Karpas-422 (cell line): ENCODE data around the gene GBF1. TPM values are rescaled to one million over a fixed set of nuclear protein-coding genes. Genes with fewer than 3 reads are reported as not detected.

Experiments used
- DNase-seq: peaks from one replicate; pipeline ENCODE4 v3.0.0-alpha.2; 2015
- H2AFZ ChIP-seq: fragments of 200-600 bp; sonication (generic); 2 replicates; pipeline ENCODE4 v1.6.1; 2014; ENCODE audit warnings: antibody characterized with exemption, low read length, mixed read lengths
- H3K27ac ChIP-seq: fragments of 200-600 bp; sonication (generic); 2 replicates; pipeline ENCODE4 v1.5.1; 2014; ENCODE audit warnings: mild to moderate bottlenecking, low read length, moderate library complexity
- H3K27me3 ChIP-seq: fragments of 200-600 bp; sonication (generic); 2 replicates; pipeline ENCODE4 v1.6.1; 2014; ENCODE audit warnings: low read length, mixed read lengths
- H3K36me3 ChIP-seq: fragments of 200-600 bp; sonication (generic); 2 replicates; pipeline ENCODE4 v1.6.1; 2014; ENCODE audit warnings: low read length, mixed read lengths; ENCODE audit not compliant: insufficient read depth
- H3K4me1 ChIP-seq: fragments of 200-600 bp; sonication (generic); 2 replicates; pipeline ENCODE4 v1.6.1; 2014; ENCODE audit warnings: mild to moderate bottlenecking, low read length, mixed read lengths
- H3K4me2 ChIP-seq: fragments of 200-600 bp; sonication (generic); 2 replicates; pipeline ENCODE4 v1.6.1; 2014; ENCODE audit warnings: low read length, low read depth, mild to moderate bottlenecking; ENCODE audit not compliant: poor library complexity, severe bottlenecking
- H3K4me3 ChIP-seq: fragments of 200-600 bp; sonication (generic); 2 replicates; pipeline ENCODE4 v1.5.1; 2014; ENCODE audit warnings: mild to moderate bottlenecking, antibody characterized with exemption, low read length, mixed read lengths
- H3K79me2 ChIP-seq: fragments of 200-600 bp; sonication (generic); 2 replicates; pipeline ENCODE4 v1.6.1; 2014; ENCODE audit warnings: mild to moderate bottlenecking, low read length, mixed read lengths
- H3K9ac ChIP-seq: fragments of 200-600 bp; sonication (generic); 2 replicates; pipeline ENCODE4 v1.6.0; 2014; ENCODE audit warnings: low read length
- H3K9me2 ChIP-seq: fragments of 200-600 bp; sonication (generic), shearing (Covaris generic); replicated peaks from 2 replicates; pipeline ENCODE4 v1.6.0; 2014; ENCODE audit warnings: mild to moderate bottlenecking, low read length, moderate library complexity; ENCODE audit not compliant: insufficient read depth
- H3K9me3 ChIP-seq: fragments of 300-700, 200-600 bp; sonication (generic); 2 replicates; pipeline ENCODE4 v1.6.1; 2014; ENCODE audit warnings: low read length, mixed read lengths
- H4K20me1 ChIP-seq: fragments of 200-600 bp; sonication (generic); 2 replicates; pipeline ENCODE4 v1.6.1; 2014; ENCODE audit warnings: mild to moderate bottlenecking, antibody characterized with exemption, low read length, low read depth; ENCODE audit not compliant: insufficient read depth
- total RNA-seq: library from RNA; depleted of rRNA; stranded (reverse); fragments of >200 nt; shearing (Covaris generic); gene quantifications from 2 replicates; pipeline ENCODE4 v1.2.3, GENCODE V29; 2014; ENCODE audit warnings: low replicate concordance

Gene GBF1
- total RNA-seq, 1 experiment from 2014 or later = 7.6 TPM

DNA sequence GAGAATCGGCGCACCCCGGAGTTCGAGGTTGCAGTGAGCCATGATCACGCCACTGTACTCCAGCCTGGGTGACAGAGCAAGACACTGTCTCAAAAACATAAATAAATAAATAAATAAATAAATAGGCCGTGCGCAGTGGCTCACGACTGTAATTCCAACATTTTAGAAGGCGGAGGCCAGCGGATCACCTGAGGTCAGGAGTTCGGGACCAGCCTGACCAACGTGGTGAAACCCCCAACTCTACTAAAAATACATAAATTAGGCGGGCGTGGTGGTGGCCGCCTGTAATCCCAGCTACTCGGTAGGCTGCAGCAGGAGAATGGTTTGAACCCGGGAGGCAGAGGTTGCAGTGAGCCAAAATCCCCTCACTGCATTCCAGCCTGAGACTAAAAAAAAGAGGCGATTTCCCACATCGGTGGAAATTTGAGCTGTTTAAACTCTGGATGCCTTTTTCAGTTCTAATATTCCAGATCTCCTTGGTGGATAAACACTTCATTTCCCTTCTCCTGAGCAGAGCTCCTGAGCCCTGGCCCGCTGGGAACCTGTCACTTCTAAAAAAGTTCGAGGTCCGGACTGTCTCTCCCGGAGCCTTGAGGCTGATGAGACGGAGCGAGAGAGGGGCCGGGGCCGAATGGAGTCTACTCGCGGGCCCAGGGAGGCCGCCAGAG, 148.2 kb downstream of the GBF1 start:
- Histone ChIP-seq H3K27ac (no peak overlapping the region), H3K4me3 (peak overlapping the region; percentile 70), H4K20me1 (no peaks in the 10 kb centered on the region), H3K9me3 (no peaks in the 10 kb centered on the region), H3K79me2 (no peaks in the 10 kb centered on the region), H3K4me1 (peaks cover 23% of the 10 kb centered on the region), H3K36me3 (no peaks in the 10 kb centered on the region), H3K4me2 (peak overlapping the region; percentile 75), H3K9ac (peak overlapping the region; percentile 68), H3K9me2 (no peaks in the 10 kb centered on the region), H2AFZ (peak overlapping the region; percentile 93), H3K27me3 (no peaks in the 10 kb centered on the region)
- no peak for DNase-seq

DNA sequence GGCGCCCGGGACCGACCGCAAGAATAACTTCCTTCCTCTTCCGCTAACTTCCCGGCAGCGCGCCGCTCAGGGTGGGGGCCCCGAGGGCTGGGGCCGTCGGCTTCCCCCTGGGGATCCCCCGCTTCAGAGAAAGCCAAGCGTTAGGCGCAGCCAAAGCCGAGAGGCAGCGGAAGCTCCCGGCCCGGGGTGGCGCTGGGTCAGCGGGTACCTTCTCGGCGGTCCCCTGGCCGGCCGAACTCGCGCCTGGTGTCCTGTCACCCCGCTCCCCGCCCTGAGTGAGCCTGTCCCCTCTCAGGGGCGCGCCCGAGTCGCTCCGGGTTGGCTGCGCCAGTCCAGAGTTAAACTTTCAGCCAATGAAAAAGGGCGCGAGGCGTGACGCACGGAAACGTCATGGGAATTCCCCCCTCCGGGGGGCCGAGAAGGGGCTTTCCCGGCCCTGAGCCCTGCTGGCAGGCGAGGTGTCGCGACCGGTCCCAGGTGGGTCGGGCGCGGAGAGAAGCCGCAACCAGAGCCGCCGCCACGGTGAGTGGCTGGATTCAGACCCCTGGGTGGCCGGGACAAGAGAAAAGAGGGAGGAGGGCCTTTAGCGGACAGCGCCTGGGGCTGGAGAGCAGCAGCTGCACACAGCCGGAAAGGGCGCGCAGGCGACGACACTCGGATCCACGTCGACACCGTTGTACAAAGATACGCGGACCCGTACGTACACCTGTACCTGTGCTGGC, 148.9 kb downstream of the GBF1 start:
- DNase-seq = peak; percentile 92
- H3K4me3 ChIP-seq = peak overlapping the region; percentile 70
- no peaks in the 10 kb centered on the region for H4K20me1 ChIP-seq
- no peaks in the 10 kb centered on the region for H3K9me3 ChIP-seq
- H3K27me3 ChIP-seq = no peaks in the 10 kb centered on the region
- no peaks in the 10 kb centered on the region for H3K9me2 ChIP-seq
- no peaks in the 10 kb centered on the region for H3K36me3 ChIP-seq
- peak overlapping the region; percentile 68 for H3K9ac ChIP-seq
- H3K4me2 ChIP-seq = peak overlapping the region; percentile 75
- peak overlapping the region; percentile 71; the same call in 1 of the 2 replicates for H2AFZ ChIP-seq
- H3K79me2 ChIP-seq = no peaks in the 10 kb centered on the region
- peaks cover 23% of the 10 kb centered on the region for H3K4me1 ChIP-seq
- H3K27ac ChIP-seq = no peak overlapping the region

DNA sequence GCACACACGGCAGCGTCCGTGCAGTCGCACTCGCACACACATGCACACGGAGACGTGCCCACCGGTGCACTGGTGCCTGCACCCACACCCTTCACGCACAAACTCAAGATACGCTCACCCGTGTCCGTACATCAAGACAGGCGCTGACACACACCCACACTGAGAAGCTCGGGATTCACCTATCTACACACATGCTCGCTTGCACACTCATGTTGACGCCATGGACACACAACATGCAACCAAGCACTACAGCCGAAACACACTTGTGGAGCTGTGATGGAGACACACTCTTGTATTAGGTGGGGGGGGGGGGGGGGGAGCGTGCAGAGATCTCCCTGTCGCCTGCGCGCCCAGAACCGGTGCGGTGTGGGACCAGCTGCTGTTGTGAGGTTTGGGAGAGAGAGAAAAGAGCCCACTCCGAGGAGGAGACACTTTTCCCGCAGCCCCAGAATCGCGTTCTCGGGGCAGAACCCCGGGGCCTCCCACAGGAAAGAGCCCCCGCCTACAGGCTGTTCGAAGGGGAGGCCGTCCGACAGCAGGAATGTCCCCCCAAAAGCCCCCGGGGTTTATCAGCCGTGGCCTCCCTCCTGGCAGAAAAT, 149.6 kb downstream of the GBF1 start:
- H3K27me3 ChIP-seq = no peaks in the 10 kb centered on the region
- H3K4me1 ChIP-seq = peaks cover 27% of the 10 kb centered on the region
- peak overlapping the region; percentile 70 for H3K4me3 ChIP-seq
- H3K9me3 ChIP-seq = no peaks in the 10 kb centered on the region
- H3K79me2 ChIP-seq = no peaks in the 10 kb centered on the region
- H3K27ac ChIP-seq = no peak overlapping the region
- peak overlapping the region; percentile 75 for H3K4me2 ChIP-seq
- no peak for DNase-seq
- no peaks in the 10 kb centered on the region for H3K36me3 ChIP-seq
- H4K20me1 ChIP-seq = no peaks in the 10 kb centered on the region
- H2AFZ ChIP-seq = peak overlapping the region; percentile 71
- peak overlapping the region; percentile 68 for H3K9ac ChIP-seq
- no peaks in the 10 kb centered on the region for H3K9me2 ChIP-seq

DNA sequence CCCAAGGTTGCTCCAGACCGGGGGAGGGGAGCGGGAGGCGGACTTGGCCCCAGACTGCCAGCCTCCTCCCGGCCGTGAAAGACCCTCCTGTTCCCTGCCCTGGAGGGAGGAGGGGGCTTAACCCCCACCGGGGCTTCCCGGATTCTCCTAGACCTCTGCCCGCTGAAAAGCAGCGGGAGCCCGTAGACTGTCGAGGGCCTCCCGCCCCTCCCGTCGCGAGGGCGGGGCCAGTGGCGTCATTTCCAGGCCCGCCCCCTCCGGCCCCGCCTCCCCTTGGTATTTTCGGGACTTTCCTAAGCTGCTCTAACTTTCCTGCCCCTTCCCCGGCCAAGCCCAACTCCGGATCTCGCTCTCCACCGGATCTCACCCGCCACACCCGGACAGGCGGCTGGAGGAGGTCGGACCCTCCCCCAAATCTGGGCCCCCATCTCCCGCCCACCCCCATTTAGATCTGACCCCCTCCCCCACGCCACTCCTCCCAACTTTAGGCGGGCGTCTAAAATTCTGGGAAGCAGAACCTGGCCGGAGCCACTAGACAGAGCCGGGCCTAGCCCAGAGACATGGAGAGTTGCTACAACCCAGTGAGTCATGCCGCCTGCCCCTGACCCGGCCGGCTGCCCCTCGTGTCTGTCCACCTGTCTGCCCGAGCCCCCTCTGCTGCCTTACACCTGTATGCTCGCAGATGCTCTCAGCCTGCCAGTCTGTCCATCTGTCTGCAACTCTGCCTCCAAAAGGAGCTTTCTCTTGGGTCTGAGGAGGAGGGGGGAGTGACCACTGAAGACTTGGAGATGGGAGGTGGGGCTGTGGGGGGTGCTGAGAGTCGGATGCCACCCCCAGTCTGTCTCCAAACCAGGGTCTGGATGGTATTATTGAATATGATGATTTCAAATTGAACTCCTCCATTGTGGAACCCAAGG, 150.3 kb downstream of the GBF1 start, which contains the start of gene NFKB2:
NFKB2 (plus strand) TSS at position 306 of the 917 bp plus-strand sequence; CDS start at position 561, 255 bp downstream.
- no peaks in the 10 kb centered on the region for H3K79me2 ChIP-seq
- peak within 1 kb of the TSS; percentile 68 for H3K9ac ChIP-seq
- DNase-seq = peak; percentile 83
- no peaks in the 10 kb centered on the region for H3K9me3 ChIP-seq
- H2AFZ ChIP-seq = peak within 1 kb of the TSS; percentile 71
- H3K4me2 ChIP-seq = peak within 1 kb of the TSS; percentile 75
- H3K9me2 ChIP-seq = no peaks in the 10 kb centered on the region
- H3K4me3 ChIP-seq = peak within 1 kb of the TSS; percentile 70
- no peaks in the 10 kb centered on the region for H4K20me1 ChIP-seq
- H3K4me1 ChIP-seq = peaks cover 27% of the 10 kb centered on the region
- H3K27ac ChIP-seq = no peak within 1 kb of the TSS
- no peaks in the 10 kb centered on the region for H3K36me3 ChIP-seq
- no peaks in the 10 kb centered on the region for H3K27me3 ChIP-seq

DNA sequence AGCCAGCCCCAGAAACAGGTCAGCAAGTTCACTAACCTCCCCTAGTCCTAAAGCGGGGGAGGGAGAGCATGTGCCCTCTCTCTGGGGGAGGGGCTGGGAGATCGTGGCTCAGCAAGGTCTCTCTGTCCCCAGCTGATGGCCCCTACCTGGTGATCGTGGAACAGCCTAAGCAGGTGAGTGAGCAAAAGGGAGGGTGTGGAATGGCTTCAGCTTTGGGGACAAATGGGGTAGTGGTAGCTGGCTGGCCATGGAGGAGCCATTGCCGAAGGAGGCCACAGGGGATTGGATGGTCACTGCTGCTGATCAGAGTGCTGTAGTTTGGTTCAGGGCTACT, 151.0 kb downstream of the GBF1 start:
- Histone ChIP-seq H3K27me3 (no peaks in the 10 kb centered on the region), H4K20me1 (no peaks in the 10 kb centered on the region), H3K9ac (peak overlapping the region; percentile 68), H3K4me2 (peak overlapping the region; percentile 75), H3K27ac (no peak overlapping the region), H3K36me3 (no peaks in the 10 kb centered on the region), H2AFZ (no peak overlapping the region), H3K9me2 (no peaks in the 10 kb centered on the region), H3K79me2 (no peaks in the 10 kb centered on the region), H3K4me3 (peak overlapping the region; percentile 70; the same call in 1 of the 2 replicates), H3K9me3 (no peaks in the 10 kb centered on the region), H3K4me1 (peaks cover 27% of the 10 kb centered on the region)
- DNase-seq = no peak

DNA sequence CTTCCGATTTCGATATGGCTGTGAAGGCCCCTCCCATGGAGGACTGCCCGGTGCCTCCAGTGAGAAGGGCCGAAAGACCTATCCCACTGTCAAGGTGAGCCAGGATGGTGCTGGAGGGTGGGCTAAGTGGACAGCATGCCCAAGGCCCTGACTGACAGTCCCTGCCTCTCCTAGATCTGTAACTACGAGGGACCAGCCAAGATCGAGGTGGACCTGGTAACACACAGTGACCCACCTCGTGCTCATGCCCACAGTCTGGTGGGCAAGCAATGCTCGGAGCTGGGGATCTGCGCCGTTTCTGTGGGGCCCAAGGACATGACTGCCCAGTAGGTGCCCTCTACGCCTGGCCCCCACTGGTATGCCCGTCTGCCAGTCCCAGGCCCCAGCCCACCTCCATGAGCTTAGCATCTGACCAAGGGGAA, 151.4 kb downstream of the GBF1 start:
- Histone ChIP-seq H3K79me2 (no peaks in the 10 kb centered on the region), H3K9ac (no peak overlapping the region), H3K27ac (no peak overlapping the region), H3K9me3 (no peaks in the 10 kb centered on the region), H3K9me2 (no peaks in the 10 kb centered on the region), H2AFZ (no peak overlapping the region), H3K4me2 (no peak overlapping the region), H4K20me1 (no peaks in the 10 kb centered on the region), H3K4me3 (peak overlapping the region; percentile 70; the same call in 1 of the 2 replicates), H3K4me1 (peaks cover 27% of the 10 kb centered on the region), H3K27me3 (no peaks in the 10 kb centered on the region), H3K36me3 (no peaks in the 10 kb centered on the region)
- no peak for DNase-seq

DNA sequence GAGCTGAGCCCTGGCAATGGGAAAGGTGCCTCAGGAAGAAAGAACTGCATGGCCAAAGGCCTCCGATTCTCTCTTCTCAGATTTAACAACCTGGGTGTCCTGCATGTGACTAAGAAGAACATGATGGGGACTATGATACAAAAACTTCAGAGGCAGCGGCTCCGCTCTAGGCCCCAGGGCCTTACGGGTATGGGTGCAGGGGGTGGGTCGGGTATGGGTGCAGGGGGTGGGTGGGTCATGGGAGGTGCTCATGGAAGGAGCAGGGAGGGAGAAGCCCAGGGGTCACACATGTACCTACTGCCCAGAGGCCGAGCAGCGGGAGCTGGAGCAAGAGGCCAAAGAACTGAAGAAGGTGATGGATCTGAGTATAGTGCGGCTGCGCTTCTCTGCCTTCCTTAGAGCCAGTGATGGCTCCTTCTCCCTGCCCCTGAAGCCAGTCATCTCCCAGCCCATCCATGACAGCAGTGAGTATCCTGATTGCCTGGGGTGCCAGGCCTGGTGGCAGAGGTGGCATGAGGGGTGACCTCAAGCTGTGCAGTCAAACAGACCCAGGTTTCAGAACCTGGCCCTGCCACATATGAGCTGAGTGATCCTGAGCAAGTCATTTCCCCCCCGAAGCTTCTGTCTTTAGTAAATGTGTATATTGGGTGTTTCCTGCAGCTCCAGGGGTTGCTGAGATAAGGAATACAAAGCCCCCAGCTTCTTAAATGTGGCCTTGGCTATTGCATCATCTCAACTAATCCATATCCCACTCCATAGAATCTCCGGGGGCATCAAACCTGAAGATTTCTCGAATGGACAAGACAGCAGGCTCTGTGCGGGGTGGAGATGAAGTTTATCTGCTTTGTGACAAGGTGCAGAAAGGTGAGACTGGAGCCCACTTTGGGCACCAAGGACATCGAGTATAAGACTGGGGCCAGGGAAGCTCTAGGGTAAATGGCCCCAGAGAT, 152.2 kb downstream of the GBF1 start:
- no peak overlapping the region for H3K4me2 ChIP-seq
- H3K36me3 ChIP-seq = no peaks in the 10 kb centered on the region
- peaks cover 27% of the 10 kb centered on the region for H3K4me1 ChIP-seq
- H2AFZ ChIP-seq = no peak overlapping the region
- no peak overlapping the region for H3K4me3 ChIP-seq
- no peaks in the 10 kb centered on the region for H3K9me2 ChIP-seq
- H4K20me1 ChIP-seq = no peaks in the 10 kb centered on the region
- no peaks in the 10 kb centered on the region for H3K79me2 ChIP-seq
- no peaks in the 10 kb centered on the region for H3K27me3 ChIP-seq
- H3K9ac ChIP-seq = no peak overlapping the region
- no peak for DNase-seq
- no peak overlapping the region for H3K27ac ChIP-seq
- H3K9me3 ChIP-seq = no peaks in the 10 kb centered on the region
